ENCODE data around the gene PLCG2. TPM values are rescaled to one million over a fixed set of nuclear protein-coding genes. Genes with fewer than 3 reads are reported as not detected.
A peak's percentile ranks its signal among the peaks of the same experiment; 100 is the strongest.

Gene PLCG2
- total and polyA plus RNA-seq, 2 donors from 2014 or later: 50.7 to 55.6 TPM

GRCh38 chr16:81785138-81785924, 6.2 kb downstream of the PLCG2 start:
- Histone ChIP-seq H3K27ac (ENCODE audit: low read depth in 2 of 2, low read length in 2 of 2) (peak overlapping the region; percentile 76 to 86), H3K4me1 (ENCODE audit: control insufficient read depth in 2 of 3, insufficient read depth in 2 of 3, low read depth in 1 of 3, low read length in 3 of 3) (peaks cover 6 to 40% (median 38%) of the 10 kb centered on the region in 3 donors), H3K36me3 (ENCODE audit: control insufficient read depth in 2 of 3, insufficient read depth in 3 of 3, low read length in 3 of 3) (no peaks in the 10 kb centered on the region), H3K27me3 (ENCODE audit: control insufficient read depth, insufficient read depth, low read length) (no peaks in the 10 kb centered on the region), H3K4me3 (ENCODE audit: low read length in 3 of 3) (peak overlapping the region in 1 of 3 donors; percentile 1), H3K9me3 (ENCODE audit: control insufficient read depth in 2 of 3, insufficient read depth in 1 of 3, low read length in 3 of 3) (no peaks in the 10 kb centered on the region), H3K9ac (ENCODE audit: low read length in 3 of 3) (no peak overlapping the region)
- intact Hi-C loops (cut with DNase I): no loop called here
- TF ChIP-seq CTCF (IDR thresholded peaks at IDR 0.05; ENCODE audit: borderline replicate concordance, extremely low read depth, insufficient read depth): no peak
- DNase-seq (no peak), FAIRE-seq (no peak)

DNA sequence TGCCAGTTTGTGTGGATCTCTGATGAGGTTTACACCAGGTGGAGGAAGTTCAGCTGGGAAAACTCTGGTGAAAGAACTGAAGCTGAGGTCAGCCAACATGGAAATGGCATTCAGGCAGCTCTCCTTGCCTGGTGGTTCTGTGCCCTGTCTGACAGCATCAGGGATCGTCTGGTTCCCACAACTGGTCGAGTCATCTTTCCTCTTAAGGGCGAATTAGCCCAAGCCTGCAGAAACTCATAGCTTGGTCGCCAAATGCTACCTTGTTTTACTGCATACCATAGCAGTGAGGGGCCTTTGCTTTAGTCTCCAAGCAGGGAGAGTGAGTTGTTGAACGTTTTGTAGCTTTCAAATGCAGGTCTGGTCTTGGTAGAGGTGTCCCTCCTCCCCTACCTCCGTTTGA, 7.2 kb downstream of the PLCG2 start:
- Histone ChIP-seq H3K9ac (ENCODE audit: low read length in 3 of 3) (no peak overlapping the region), H3K27ac (ENCODE audit: low read depth in 2 of 2, low read length in 2 of 2) (peak overlapping the region; percentile 76 to 86), H3K4me1 (ENCODE audit: control insufficient read depth in 2 of 3, insufficient read depth in 2 of 3, low read depth in 1 of 3, low read length in 3 of 3) (peaks cover 10 to 45% (median 40%) of the 10 kb centered on the region in 3 donors), H3K4me3 (ENCODE audit: low read length in 3 of 3) (no peak overlapping the region), H3K27me3 (ENCODE audit: control insufficient read depth, insufficient read depth, low read length) (no peaks in the 10 kb centered on the region), H3K9me3 (ENCODE audit: control insufficient read depth in 2 of 3, insufficient read depth in 1 of 3, low read length in 3 of 3) (no peaks in the 10 kb centered on the region), H3K36me3 (ENCODE audit: control insufficient read depth in 2 of 3, insufficient read depth in 3 of 3, low read length in 3 of 3) (no peaks in the 10 kb centered on the region)
- no peak for TF ChIP-seq CTCF (IDR thresholded peaks at IDR 0.05; ENCODE audit: borderline replicate concordance, extremely low read depth, insufficient read depth)
- DNase-seq (no peak), FAIRE-seq (no peak)
- intact Hi-C loops (cut with DNase I): no loop called here

GRCh38 chr16:81786868-81787267, 7.8 kb downstream of the PLCG2 start:
- no peak overlapping the region for H3K4me3 ChIP-seq (ENCODE audit: low read length in 3 of 3)
- peaks cover 10 to 44% (median 38%) of the 10 kb centered on the region in 3 donors for H3K4me1 ChIP-seq (ENCODE audit: control insufficient read depth in 2 of 3, insufficient read depth in 2 of 3, low read depth in 1 of 3, low read length in 3 of 3)
- DNase-seq (peak in 1 of 5 donors; percentile 26), FAIRE-seq (no peak)
- no peaks in the 10 kb centered on the region for H3K36me3 ChIP-seq (ENCODE audit: control insufficient read depth in 2 of 3, insufficient read depth in 3 of 3, low read length in 3 of 3)
- intact Hi-C loops (cut with DNase I): no loop called here
- no peaks in the 10 kb centered on the region for H3K27me3 ChIP-seq (ENCODE audit: control insufficient read depth, insufficient read depth, low read length)
- H3K9me3 ChIP-seq (ENCODE audit: control insufficient read depth in 2 of 3, insufficient read depth in 1 of 3, low read length in 3 of 3): no peaks in the 10 kb centered on the region
- H3K9ac ChIP-seq (ENCODE audit: low read length in 3 of 3): no peak overlapping the region
- H3K27ac ChIP-seq (ENCODE audit: low read depth in 2 of 2, low read length in 2 of 2): peak overlapping the region in 1 of 2 donors; percentile 86
- no peak for TF ChIP-seq CTCF (IDR thresholded peaks at IDR 0.05; ENCODE audit: borderline replicate concordance, extremely low read depth, insufficient read depth)

Data from kidney (tissue), 14 donors.